HEK293T (cell line): ENCODE measurements around the gene RTP3.
"Not testable (repeated sequence)": the region's sequence is repeated elsewhere in the genome, so short reads cannot be mapped to it uniquely, and the experiment has no call there.

Source experiments
- CTCF ChIA-PET: fragments of 350-600 bp; formaldehyde crosslinking; extraction: SDS; loops from one replicate; lab custom pipeline; 2021; ENCODE audit warnings: antibody characterized with exemption, inconsistent platforms; lab: Yijun Ruan, JAX
- POLR2A ChIA-PET: fragments of 350-600 bp; formaldehyde crosslinking; extraction: SDS; loops from one replicate; lab custom pipeline; 2020; ENCODE audit warnings: antibody characterized with exemption, inconsistent platforms; lab: Yijun Ruan, JAX
- DNase-seq: peaks from one replicate; pipeline ENCODE4 v3.0.0; 2012; ENCODE audit warnings: mixed read lengths; ENCODE audit errors: extremely low spot score
- ARNT ChIP-seq: fragments of 450-650 bp; IDR thresholded peaks from 2 replicates; pipeline ENCODE4 v1.6.1; 2017; ENCODE audit warnings: mild to moderate bottlenecking
- BHLHE40 ChIP-seq: fragments of 450-650 bp; IDR thresholded peaks from 2 replicates; pipeline ENCODE4 v1.6.1; 2016; ENCODE audit warnings: mild to moderate bottlenecking, moderate library complexity, borderline replicate concordance
- CTBP1 ChIP-seq: fragments of 450-650 bp; IDR thresholded peaks from 2 replicates; pipeline ENCODE4 v1.6.1; 2016; ENCODE audit warnings: borderline replicate concordance
- ELF4 ChIP-seq: fragments of 450-650 bp; IDR thresholded peaks from 2 replicates; pipeline ENCODE4 v1.6.1; 2017; ENCODE audit warnings: antibody characterized with exemption
- FOXA1 ChIP-seq: fragments of 450-650 bp; IDR thresholded peaks from 2 replicates; pipeline ENCODE4 v1.6.1; 2016; ENCODE audit warnings: mild to moderate bottlenecking
- FOXK2 ChIP-seq: fragments of 450-650 bp; IDR thresholded peaks from 2 replicates; pipeline ENCODE4 v1.6.1; 2016; ENCODE audit warnings: mild to moderate bottlenecking
- FOXM1 ChIP-seq: fragments of 450-650 bp; IDR thresholded peaks from 2 replicates; pipeline ENCODE4 v1.6.1; 2017; ENCODE audit warnings: mild to moderate bottlenecking, borderline replicate concordance
- HDGF ChIP-seq: fragments of 450-650 bp; IDR thresholded peaks from 2 replicates; pipeline ENCODE4 v1.6.1; 2017; ENCODE audit warnings: antibody characterized with exemption, borderline replicate concordance
- L3MBTL2 ChIP-seq: fragments of 450-650 bp; conservative IDR thresholded peaks from 2 replicates; pipeline ENCODE4 v1.6.1; 2016; ENCODE audit warnings: mild to moderate bottlenecking
- LEF1 ChIP-seq: fragments of 450-650 bp; IDR thresholded peaks from 2 replicates; pipeline ENCODE4 v1.6.1; 2017; ENCODE audit warnings: mild to moderate bottlenecking, borderline replicate concordance
- NFRKB ChIP-seq: fragments of 450-650 bp; IDR thresholded peaks from 2 replicates; pipeline ENCODE4 v1.6.1; 2016; ENCODE audit warnings: mild to moderate bottlenecking, moderate library complexity
- PKNOX1 ChIP-seq: fragments of 450-650 bp; IDR thresholded peaks from 2 replicates; pipeline ENCODE4 v1.6.1; 2016
- SP1 ChIP-seq: fragments of 450-650 bp; IDR thresholded peaks from 2 replicates; pipeline ENCODE4 v1.6.1; 2017
- SUZ12 ChIP-seq: fragments of 450-650 bp; IDR thresholded peaks from 2 replicates; pipeline ENCODE4 v1.6.1; 2016; ENCODE audit warnings: mild to moderate bottlenecking
- TARDBP ChIP-seq: fragments of 450-650 bp; IDR thresholded peaks from 2 replicates; pipeline ENCODE4 v1.6.1; 2016
- ZNF384 ChIP-seq: fragments of 450-650 bp; IDR thresholded peaks from 2 replicates; pipeline ENCODE4 v1.6.1; 2016

Gene RTP3

GRCh38 chr3:46545818-46546630 is 48.2 kb downstream of the RTP3 start:
- POLR2A ChIA-PET, result no interaction called here
- CTCF ChIA-PET, result interaction anchor here (0.8 to 1.7 kb wide), 2 partner anchors 12 to 56 kb away, joined by 3 to 4 read pairs; no protein-coding TSS in a partner anchor
- no peak for DNase-seq
- no peak for TF ChIP-seq FOXK2
- TF ChIP-seq ARNT, result no peak
- TF ChIP-seq TARDBP, result no peak
- no peak for TF ChIP-seq BHLHE40
- TF ChIP-seq FOXM1, result no peak
- no peak for TF ChIP-seq NFRKB
- TF ChIP-seq L3MBTL2, result no peak
- TF ChIP-seq CTBP1, result no peak
- no peak for TF ChIP-seq PKNOX1
- TF ChIP-seq SP1, result no peak
- no peak for TF ChIP-seq HDGF
- TF ChIP-seq ZNF384, result no peak
- no peak for TF ChIP-seq FOXA1
- TF ChIP-seq ELF4, result no peak
- no peak for TF ChIP-seq SUZ12
- no peak for TF ChIP-seq LEF1

GRCh38 chr3:46546896-46547440 is 49.2 kb downstream of the RTP3 start:
- ChIA-PET POLR2A (no interaction called here), CTCF (interaction anchor here (1.7 kb wide), 1 partner anchor 57 kb away, joined by 4 read pairs; no protein-coding TSS in a partner anchor)
- no peak for TF ChIP-seq NFRKB
- TF ChIP-seq ARNT, result no peak
- DNase-seq, result no peak

GRCh38 chr3:46548611-46549010 is 50.8 kb downstream of the RTP3 start:
- CTCF ChIA-PET, result interaction anchor here (1.1 kb wide), 1 partner anchor 60 kb away, joined by 6 read pairs; no protein-coding TSS in a partner anchor
- DNase-seq, result not testable (repeated sequence)

GRCh38 chr3:46549408-46549904 is 51.7 kb downstream of the RTP3 start:
- CTCF ChIA-PET, result no interaction called here
- TF ChIP-seq FOXK2 (no peak), NFRKB (no peak), SUZ12 (no peak), SP1 (no peak), ARNT (no peak), HDGF (no peak), FOXA1 (no peak), L3MBTL2 (no peak), BHLHE40 (no peak), TARDBP (no peak), FOXM1 (no peak), CTBP1 (no peak), PKNOX1 (no peak)
- POLR2A ChIA-PET, result no interaction called here
- DNase-seq, result no peak

More at GRCh38 chr3:46548611-46549010, 50.8 kb downstream of the RTP3 start:
- POLR2A ChIA-PET, result not testable (repeated sequence)

GRCh38 chr3:46549989-46550388 is 52.2 kb downstream of the RTP3 start:
- DNase-seq, result no peak
- TF ChIP-seq ARNT (no peak), L3MBTL2 (no peak), NFRKB (no peak)
- CTCF ChIA-PET, result no interaction called here
- POLR2A ChIA-PET, result no interaction called here
